ENCODE measurements around the gene LGALS3. TPM values are rescaled to one million over a fixed set of nuclear protein-coding genes. Genes with fewer than 3 reads are reported as not detected.

Gene LGALS3
- total RNA-seq, 1 experiment from 2014 or later = 1.6 TPM

GRCh38 chr14:55133416-55133815 is 4.4 kb downstream of the LGALS3 start:
- DNase-seq = peak; percentile 59
- Histone ChIP-seq H3K27me3 (ENCODE audit: control insufficient read depth, insufficient read depth, low read length) (peaks cover 24% of the 10 kb centered on the region), H3K4me3 (ENCODE audit: insufficient read depth, low read depth, low read length) (no peak overlapping the region), H3K36me3 (replicated peaks; ENCODE audit: control insufficient read depth, insufficient read depth, low read length) (no peaks in the 10 kb centered on the region)

GRCh38 chr14:55136241-55136640 is 7.2 kb downstream of the LGALS3 start:
- no peak overlapping the region for H3K4me3 ChIP-seq (ENCODE audit: insufficient read depth, low read depth, low read length)
- H3K36me3 ChIP-seq (replicated peaks; ENCODE audit: control insufficient read depth, insufficient read depth, low read length) = 0 out of 2 replicates have a peak, but pooled peaks cover 2% of the 10 kb centered on the region
- DNase-seq = no peak
- H3K27me3 ChIP-seq (ENCODE audit: control insufficient read depth, insufficient read depth, low read length) = peaks cover under 1% of the 10 kb centered on the region; the same call in 1 of the 2 replicates

GRCh38 chr14:55136885-55137786 is 8.1 kb downstream of the LGALS3 start:
- no peak for DNase-seq
- H3K36me3 ChIP-seq (replicated peaks; ENCODE audit: control insufficient read depth, insufficient read depth, low read length) = 0 out of 2 replicates have a peak, but pooled peaks cover 2% of the 10 kb centered on the region
- H3K4me3 ChIP-seq (ENCODE audit: insufficient read depth, low read depth, low read length) = no peak overlapping the region
- no peaks in the 10 kb centered on the region for H3K27me3 ChIP-seq (ENCODE audit: control insufficient read depth, insufficient read depth, low read length)

GRCh38 chr14:55138091-55138490 is 9.0 kb downstream of the LGALS3 start:
- 0 out of 2 replicates have a peak, but pooled peaks cover 2% of the 10 kb centered on the region for H3K36me3 ChIP-seq (replicated peaks; ENCODE audit: control insufficient read depth, insufficient read depth, low read length)
- peak; percentile 73 for DNase-seq
- H3K27me3 ChIP-seq (ENCODE audit: control insufficient read depth, insufficient read depth, low read length) = no peaks in the 10 kb centered on the region
- H3K4me3 ChIP-seq (ENCODE audit: insufficient read depth, low read depth, low read length) = no peak overlapping the region

- H3K27me3 ChIP-seq (ENCODE audit: control insufficient read depth, insufficient read depth, low read length) = no peaks in the 10 kb centered on the region
- H3K36me3 ChIP-seq (replicated peaks; ENCODE audit: control insufficient read depth, insufficient read depth, low read length) = 0 out of 2 replicates have a peak, but pooled peaks cover 3% of the 10 kb centered on the region
- no peak overlapping the region for H3K4me3 ChIP-seq (ENCODE audit: insufficient read depth, low read depth, low read length)
- DNase-seq = no peak
Observed at GRCh38 chr14:55139141-55139540, 10.1 kb downstream of the LGALS3 start.

GRCh38 chr14:55139696-55140509 is 10.9 kb downstream of the LGALS3 start:
- Histone ChIP-seq H3K4me3 (ENCODE audit: insufficient read depth, low read depth, low read length) (no peak overlapping the region), H3K36me3 (replicated peaks; ENCODE audit: control insufficient read depth, insufficient read depth, low read length) (peaks cover 4% of the 10 kb centered on the region), H3K27me3 (ENCODE audit: control insufficient read depth, insufficient read depth, low read length) (no peaks in the 10 kb centered on the region)
- no peak for DNase-seq

- Histone ChIP-seq H3K36me3 (replicated peaks; ENCODE audit: control insufficient read depth, insufficient read depth, low read length) (peaks cover 8% of the 10 kb centered on the region), H3K4me3 (ENCODE audit: insufficient read depth, low read depth, low read length) (no peak overlapping the region), H3K27me3 (ENCODE audit: control insufficient read depth, insufficient read depth, low read length) (no peaks in the 10 kb centered on the region)
- DNase-seq = no peak
Observed at GRCh38 chr14:55141825-55142224, 12.8 kb downstream of the LGALS3 start.

GRCh38 chr14:55142466-55142865 is 13.4 kb downstream of the LGALS3 start:
- Histone ChIP-seq H3K4me3 (ENCODE audit: insufficient read depth, low read depth, low read length) (no peak overlapping the region), H3K27me3 (ENCODE audit: control insufficient read depth, insufficient read depth, low read length) (no peaks in the 10 kb centered on the region), H3K36me3 (replicated peaks; ENCODE audit: control insufficient read depth, insufficient read depth, low read length) (peaks cover 12% of the 10 kb centered on the region)
- DNase-seq = no peak

GRCh38 chr14:55146425-55146824 is 17.4 kb downstream of the LGALS3 start:
- no peak for DNase-seq

GRCh38 chr14:55151601-55152000 is 22.5 kb downstream of the LGALS3 start:
- no peaks in the 10 kb centered on the region for H3K27me3 ChIP-seq (ENCODE audit: control insufficient read depth, insufficient read depth, low read length)
- no peak overlapping the region for H3K4me3 ChIP-seq (ENCODE audit: insufficient read depth, low read depth, low read length)
- peaks cover 41% of the 10 kb centered on the region for H3K36me3 ChIP-seq (replicated peaks; ENCODE audit: control insufficient read depth, insufficient read depth, low read length)
- DNase-seq = no peak

More at GRCh38 chr14:55146425-55146824, 17.4 kb downstream of the LGALS3 start:
- Histone ChIP-seq H3K36me3 (replicated peaks; ENCODE audit: control insufficient read depth, insufficient read depth, low read length) (peaks cover 24% of the 10 kb centered on the region), H3K27me3 (ENCODE audit: control insufficient read depth, insufficient read depth, low read length) (no peaks in the 10 kb centered on the region), H3K4me3 (ENCODE audit: insufficient read depth, low read depth, low read length) (no peak overlapping the region)

- DNase-seq = no peak
- no peak overlapping the region for H3K4me3 ChIP-seq (ENCODE audit: insufficient read depth, low read depth, low read length)
- peaks cover 42% of the 10 kb centered on the region for H3K36me3 ChIP-seq (replicated peaks; ENCODE audit: control insufficient read depth, insufficient read depth, low read length)
- H3K27me3 ChIP-seq (ENCODE audit: control insufficient read depth, insufficient read depth, low read length) = no peaks in the 10 kb centered on the region
Observed at GRCh38 chr14:55152052-55152753, 23.2 kb downstream of the LGALS3 start.

- no peaks in the 10 kb centered on the region for H3K27me3 ChIP-seq (ENCODE audit: control insufficient read depth, insufficient read depth, low read length)
- DNase-seq = no peak
- H3K36me3 ChIP-seq (replicated peaks; ENCODE audit: control insufficient read depth, insufficient read depth, low read length) = peaks cover 37% of the 10 kb centered on the region
- no peak overlapping the region for H3K4me3 ChIP-seq (ENCODE audit: insufficient read depth, low read depth, low read length)
Observed at GRCh38 chr14:55153951-55154350, 24.9 kb downstream of the LGALS3 start.

GRCh38 chr14:55157080-55157479 is 28.0 kb downstream of the LGALS3 start:
- Histone ChIP-seq H3K36me3 (replicated peaks; ENCODE audit: control insufficient read depth, insufficient read depth, low read length) (peaks cover 28% of the 10 kb centered on the region), H3K27me3 (ENCODE audit: control insufficient read depth, insufficient read depth, low read length) (no peaks in the 10 kb centered on the region), H3K4me3 (ENCODE audit: insufficient read depth, low read depth, low read length) (no peak overlapping the region)
- DNase-seq = no peak

GRCh38 chr14:55158412-55158811 is 29.4 kb downstream of the LGALS3 start:
- H3K36me3 ChIP-seq (replicated peaks; ENCODE audit: control insufficient read depth, insufficient read depth, low read length) = peaks cover 24% of the 10 kb centered on the region
- DNase-seq = no peak
- H3K4me3 ChIP-seq (ENCODE audit: insufficient read depth, low read depth, low read length) = no peak overlapping the region
- no peaks in the 10 kb centered on the region for H3K27me3 ChIP-seq (ENCODE audit: control insufficient read depth, insufficient read depth, low read length)
